GM12878 (cell line): ENCODE measurements around the gene AKT1S1.
A peak's percentile ranks its signal among the peaks of the same experiment; 100 is the strongest.

Experiments
- CTCF ChIP-seq, 3 experiments: IDR thresholded peaks in 2 of 3; conservative IDR thresholded peaks in 1 of 3; 2 replicates each; pipeline ENCODE4 v1.5.1; 2011; ENCODE audit warnings: low read depth in 3 of 3, low read length in 3 of 3, mild to moderate bottlenecking in 3 of 3, control low read depth in 2 of 3, moderate library complexity in 2 of 3, inconsistent platforms in 1 of 3, mixed read lengths in 1 of 3; ENCODE audit not compliant: control insufficient read depth in 2 of 3, insufficient read depth in 1 of 3; ENCODE audit errors: extremely low read depth in 1 of 3
- EP300 ChIP-seq, 2 experiments: fragments of 150-350 bp in 1 of 2; IDR thresholded peaks; 2 replicates each; pipeline ENCODE4 v1.6.1; 2011 to 2012; ENCODE audit warnings: low read depth in 2 of 2, low read length in 2 of 2, borderline replicate concordance in 1 of 2, improper control_type of control experiment in 1 of 2, inconsistent platforms in 1 of 2; ENCODE audit not compliant: control insufficient read depth in 1 of 2
- EZH2 ChIP-seq: IDR thresholded peaks from 2 replicates; pipeline ENCODE4 v1.6.1; 2012; ENCODE audit warnings: low read depth, mild to moderate bottlenecking, control low read depth, inconsistent platforms, low read length, borderline replicate concordance; ENCODE audit not compliant: control insufficient read depth
- POLR2A ChIP-seq: IDR thresholded peaks from 2 replicates; pipeline ENCODE4 v1.6.1; 2011; ENCODE audit warnings: low read depth, mild to moderate bottlenecking, low read length
- ZSCAN29 ChIP-seq: fragments of 450-650 bp; IDR thresholded peaks from 2 replicates; pipeline ENCODE4 v1.6.1; 2017; ENCODE audit warnings: mild to moderate bottlenecking, moderate library complexity
- TF ChIP-seq, protein P1 (sequence below): IDR thresholded peaks from 2 replicates; pipeline ENCODE4 v1.6.1; 2012; ENCODE audit warnings: low read length, inconsistent platforms

GRCh38 chr19:49863935-49864320 lies 13.2 kb downstream of the AKT1S1 start:
- TF ChIP-seq EP300 (IDR thresholded peaks at IDR 0.05; ENCODE audit: borderline replicate concordance in 1 of 2, control insufficient read depth in 1 of 2, low read depth in 2 of 2, low read length in 2 of 2) (no peak), CTCF (IDR thresholded peaks at IDR 0.05 in 2 of 3, conservative IDR thresholded peaks at IDR 0.05 in 1 of 3; ENCODE audit: control insufficient read depth in 2 of 3, extremely low read depth in 1 of 3, insufficient read depth in 1 of 3, low read depth in 3 of 3, low read length in 3 of 3) (no peak), EZH2 (no peak), ZSCAN29 (no peak), POLR2A (0 out of 2 replicates have a peak, but pooled peaks have one; percentile 20)
- TF ChIP-seq, protein P1, sequence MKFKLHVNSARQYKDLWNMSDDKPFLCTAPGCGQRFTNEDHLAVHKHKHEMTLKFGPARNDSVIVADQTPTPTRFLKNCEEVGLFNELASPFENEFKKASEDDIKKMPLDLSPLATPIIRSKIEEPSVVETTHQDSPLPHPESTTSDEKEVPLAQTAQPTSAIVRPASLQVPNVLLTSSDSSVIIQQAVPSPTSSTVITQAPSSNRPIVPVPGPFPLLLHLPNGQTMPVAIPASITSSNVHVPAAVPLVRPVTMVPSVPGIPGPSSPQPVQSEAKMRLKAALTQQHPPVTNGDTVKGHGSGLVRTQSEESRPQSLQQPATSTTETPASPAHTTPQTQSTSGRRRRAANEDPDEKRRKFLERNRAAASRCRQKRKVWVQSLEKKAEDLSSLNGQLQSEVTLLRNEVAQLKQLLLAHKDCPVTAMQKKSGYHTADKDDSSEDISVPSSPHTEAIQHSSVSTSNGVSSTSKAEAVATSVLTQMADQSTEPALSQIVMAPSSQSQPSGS: no peak
